ENCODE results near the gene EFNB1. TPM values are rescaled to one million over a fixed set of nuclear protein-coding genes. Genes with fewer than 3 reads are reported as not detected.

EFNB1 gene
- polyA plus RNA-seq, 1 experiment: 19.1 TPM

DNA sequence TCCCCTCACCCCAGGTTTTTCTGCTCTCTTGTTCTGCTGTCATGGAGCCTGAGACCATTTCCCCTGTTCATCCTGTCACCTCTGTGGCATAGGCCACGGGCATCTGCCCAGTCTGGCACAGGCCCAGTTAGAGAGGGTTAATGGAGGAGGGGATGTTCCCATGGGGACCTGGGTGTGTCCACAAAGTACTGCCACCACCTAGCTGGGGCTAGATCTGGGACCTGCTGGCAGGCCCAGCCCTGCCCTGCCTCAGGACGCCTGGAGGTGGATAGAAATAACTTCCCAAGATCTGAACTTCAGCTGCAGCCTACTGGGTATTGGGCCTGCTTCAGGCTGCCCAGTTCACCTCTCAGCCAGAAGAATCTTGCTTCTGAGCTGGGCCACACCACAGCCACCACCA lies 13.5 kb downstream of the EFNB1 start:
- H3K27ac ChIP-seq (ENCODE audit: low read depth, low read length): no peak overlapping the region
- DNase-seq (ENCODE audit: low read depth, low spot score): no peak
- TF ChIP-seq, protein P1, sequence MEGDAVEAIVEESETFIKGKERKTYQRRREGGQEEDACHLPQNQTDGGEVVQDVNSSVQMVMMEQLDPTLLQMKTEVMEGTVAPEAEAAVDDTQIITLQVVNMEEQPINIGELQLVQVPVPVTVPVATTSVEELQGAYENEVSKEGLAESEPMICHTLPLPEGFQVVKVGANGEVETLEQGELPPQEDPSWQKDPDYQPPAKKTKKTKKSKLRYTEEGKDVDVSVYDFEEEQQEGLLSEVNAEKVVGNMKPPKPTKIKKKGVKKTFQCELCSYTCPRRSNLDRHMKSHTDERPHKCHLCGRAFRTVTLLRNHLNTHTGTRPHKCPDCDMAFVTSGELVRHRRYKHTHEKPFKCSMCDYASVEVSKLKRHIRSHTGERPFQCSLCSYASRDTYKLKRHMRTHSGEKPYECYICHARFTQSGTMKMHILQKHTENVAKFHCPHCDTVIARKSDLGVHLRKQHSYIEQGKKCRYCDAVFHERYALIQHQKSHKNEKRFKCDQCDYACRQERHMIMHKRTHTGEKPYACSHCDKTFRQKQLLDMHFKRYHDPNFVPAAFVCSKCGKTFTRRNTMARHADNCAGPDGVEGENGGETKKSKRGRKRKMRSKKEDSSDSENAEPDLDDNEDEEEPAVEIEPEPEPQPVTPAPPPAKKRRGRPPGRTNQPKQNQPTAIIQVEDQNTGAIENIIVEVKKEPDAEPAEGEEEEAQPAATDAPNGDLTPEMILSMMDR (IDR thresholded peaks at IDR 0.05; ENCODE audit: low read depth, low read length): no peak
- H3K9me3 ChIP-seq (ENCODE audit: control insufficient read depth, insufficient read depth, low read length): no peaks in the 10 kb centered on the region
- POLR2A ChIA-PET: no interaction called here
- no peak overlapping the region for H3K4me3 ChIP-seq (ENCODE audit: low read depth, low read length)
- CTCF ChIA-PET: no interaction called here
- no peaks in the 10 kb centered on the region for H3K27me3 ChIP-seq (ENCODE audit: control insufficient read depth, insufficient read depth, low read length)

DNA sequence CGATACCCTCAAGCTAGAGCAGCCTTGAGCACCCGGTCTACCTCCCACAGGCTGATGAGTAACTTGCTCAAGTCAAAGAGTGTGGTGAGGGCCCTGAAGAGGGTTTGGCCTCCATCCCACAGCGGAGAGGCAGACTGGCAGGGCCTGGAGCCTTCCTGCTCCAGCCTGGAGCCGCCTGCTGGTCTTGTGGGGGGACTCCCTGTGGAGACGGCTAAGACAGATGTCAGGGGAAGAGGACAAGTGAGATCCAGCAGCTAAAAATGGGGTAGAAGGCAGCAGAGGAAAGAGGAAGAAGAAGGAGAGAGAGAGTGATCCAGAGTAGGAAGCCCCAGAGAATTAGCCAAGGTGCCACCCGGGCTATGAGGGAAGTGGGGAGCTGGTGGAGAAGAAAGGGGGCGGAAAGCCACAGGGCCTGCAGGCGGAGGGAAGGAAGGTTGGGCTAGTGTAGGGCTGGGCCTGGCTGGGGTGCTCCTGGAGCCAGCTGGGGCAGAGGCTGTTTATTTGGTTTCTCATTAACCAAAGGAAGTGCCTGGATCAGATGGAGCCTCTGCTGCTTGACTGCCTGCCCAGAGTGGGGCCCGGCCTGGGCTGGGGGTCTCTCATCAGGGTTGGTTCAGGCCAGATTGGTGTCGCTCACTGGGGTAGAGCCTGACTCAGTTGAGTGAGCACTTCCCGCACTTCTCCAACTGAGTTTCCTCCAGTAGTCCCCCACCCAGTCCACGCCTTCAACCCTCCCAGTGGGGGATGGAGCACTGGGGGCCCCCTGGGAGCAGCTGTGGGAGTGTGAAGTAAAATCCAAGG lies 14.2 kb downstream of the EFNB1 start:
- TF ChIP-seq, protein P1 (IDR thresholded peaks at IDR 0.05; ENCODE audit: low read depth, low read length): no peak
- Histone ChIP-seq H3K27ac (ENCODE audit: low read depth, low read length) (no peak overlapping the region), H3K9me3 (ENCODE audit: control insufficient read depth, insufficient read depth, low read length) (no peaks in the 10 kb centered on the region), H3K4me3 (ENCODE audit: low read depth, low read length) (no peak overlapping the region), H3K27me3 (ENCODE audit: control insufficient read depth, insufficient read depth, low read length) (no peaks in the 10 kb centered on the region)
- ChIA-PET CTCF (no interaction called here), POLR2A (no interaction called here)
- no peak for DNase-seq (ENCODE audit: low read depth, low spot score)

DNA sequence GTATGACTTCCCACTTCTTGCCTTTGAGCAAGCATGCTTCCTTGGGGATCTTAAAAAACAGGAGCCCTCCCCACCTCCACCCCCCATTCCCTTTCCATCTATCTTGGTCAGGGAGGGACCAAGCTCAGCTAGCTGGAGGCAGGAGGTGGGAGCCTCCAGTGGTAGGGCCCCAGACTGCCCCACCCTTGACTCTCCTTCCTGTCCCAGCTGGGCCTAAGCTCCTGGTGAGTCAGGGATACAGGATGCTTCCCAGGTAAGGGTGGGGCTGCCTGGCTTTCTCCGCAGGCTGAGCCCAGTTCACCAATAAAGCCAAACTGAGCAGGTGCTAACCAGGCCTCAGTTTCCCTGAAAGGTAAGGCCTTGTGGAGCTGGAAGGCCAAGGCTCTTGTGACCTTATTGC lies 15.2 kb downstream of the EFNB1 start:
- DNase-seq (ENCODE audit: low read depth, low spot score): no peak
- TF ChIP-seq, protein P1 (IDR thresholded peaks at IDR 0.05; ENCODE audit: low read depth, low read length): no peak
- Histone ChIP-seq H3K9me3 (ENCODE audit: control insufficient read depth, insufficient read depth, low read length) (no peaks in the 10 kb centered on the region), H3K4me3 (ENCODE audit: low read depth, low read length) (no peak overlapping the region), H3K27me3 (ENCODE audit: control insufficient read depth, insufficient read depth, low read length) (no peaks in the 10 kb centered on the region), H3K27ac (ENCODE audit: low read depth, low read length) (no peak overlapping the region)
- POLR2A ChIA-PET: no interaction called here
- CTCF ChIA-PET: no interaction called here

DNA sequence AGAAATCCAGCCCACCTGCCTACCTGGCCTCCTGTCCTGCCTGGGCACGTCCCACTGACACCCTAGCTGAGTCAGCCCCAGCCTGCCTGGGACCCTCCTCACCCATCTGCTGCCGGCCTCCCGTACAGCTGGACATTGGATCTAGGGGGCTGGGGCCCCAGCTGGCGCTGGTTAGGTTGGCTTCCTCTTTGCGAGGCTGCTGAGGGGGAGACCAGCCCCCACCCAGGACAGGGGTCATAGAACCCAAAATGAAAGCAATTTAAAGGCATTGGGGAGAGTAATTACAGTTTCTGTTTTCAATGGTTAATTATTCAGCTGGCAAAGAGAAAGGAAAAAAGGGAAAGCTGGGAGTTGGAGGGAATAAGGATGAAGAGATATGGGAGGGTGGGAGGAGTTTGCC lies 15.8 kb downstream of the EFNB1 start:
- TF ChIP-seq, protein P1 (IDR thresholded peaks at IDR 0.05; ENCODE audit: low read depth, low read length): no peak
- no peaks in the 10 kb centered on the region for H3K9me3 ChIP-seq (ENCODE audit: control insufficient read depth, insufficient read depth, low read length)
- H3K27me3 ChIP-seq (ENCODE audit: control insufficient read depth, insufficient read depth, low read length): no peaks in the 10 kb centered on the region
- no peak for DNase-seq (ENCODE audit: low read depth, low spot score)
- H3K27ac ChIP-seq (ENCODE audit: low read depth, low read length): no peak overlapping the region
- ChIA-PET CTCF (no interaction called here), POLR2A (interaction anchor here (1.4 kb wide), 1 partner anchor 16 kb away, joined by 4 read pairs; the partner anchor contains the start of gene EFNB1)
- H3K4me3 ChIP-seq (ENCODE audit: low read depth, low read length): no peak overlapping the region

DNA sequence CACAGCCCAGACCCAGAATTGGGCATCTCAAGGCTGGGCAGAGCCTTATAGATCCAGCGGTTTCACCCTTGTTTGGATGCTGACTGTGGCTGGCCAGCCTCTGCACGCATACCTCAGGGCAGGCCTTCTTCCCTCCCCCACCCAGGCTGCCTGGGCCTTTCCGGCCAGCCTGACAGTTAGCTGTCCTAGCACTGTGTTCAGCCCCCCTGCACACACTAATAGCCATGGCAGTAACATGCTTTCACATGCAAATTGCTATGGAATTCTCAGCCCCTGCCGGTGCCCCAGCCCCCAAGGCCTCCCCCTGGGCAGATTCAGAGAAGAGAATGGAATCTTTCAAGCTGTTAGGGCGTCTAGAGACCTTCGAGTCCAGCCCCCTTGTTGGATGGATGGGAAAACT lies 17.7 kb downstream of the EFNB1 start:
- Histone ChIP-seq H3K9me3 (ENCODE audit: control insufficient read depth, insufficient read depth, low read length) (no peaks in the 10 kb centered on the region), H3K27me3 (ENCODE audit: control insufficient read depth, insufficient read depth, low read length) (no peaks in the 10 kb centered on the region), H3K4me3 (ENCODE audit: low read depth, low read length) (no peak overlapping the region), H3K27ac (ENCODE audit: low read depth, low read length) (no peak overlapping the region)
- ChIA-PET POLR2A (interaction anchor here (1.0 kb wide), 1 partner anchor 18 kb away, joined by 4 read pairs; the partner anchor contains the start of gene EFNB1), CTCF (no interaction called here)
- DNase-seq (ENCODE audit: low read depth, low spot score): no peak
- TF ChIP-seq, protein P1 (IDR thresholded peaks at IDR 0.05; ENCODE audit: low read depth, low read length): no peak

Measured in AG04450 (cell line).